ENCODE results near the gene ALS2CL. TPM values are rescaled to one million over a fixed set of nuclear protein-coding genes. Genes with fewer than 3 reads are reported as not detected.

The ALS2CL gene
- total RNA-seq, 4 donors from 2014 or later, result 86.5 to 175 (median 105) TPM

DNA sequence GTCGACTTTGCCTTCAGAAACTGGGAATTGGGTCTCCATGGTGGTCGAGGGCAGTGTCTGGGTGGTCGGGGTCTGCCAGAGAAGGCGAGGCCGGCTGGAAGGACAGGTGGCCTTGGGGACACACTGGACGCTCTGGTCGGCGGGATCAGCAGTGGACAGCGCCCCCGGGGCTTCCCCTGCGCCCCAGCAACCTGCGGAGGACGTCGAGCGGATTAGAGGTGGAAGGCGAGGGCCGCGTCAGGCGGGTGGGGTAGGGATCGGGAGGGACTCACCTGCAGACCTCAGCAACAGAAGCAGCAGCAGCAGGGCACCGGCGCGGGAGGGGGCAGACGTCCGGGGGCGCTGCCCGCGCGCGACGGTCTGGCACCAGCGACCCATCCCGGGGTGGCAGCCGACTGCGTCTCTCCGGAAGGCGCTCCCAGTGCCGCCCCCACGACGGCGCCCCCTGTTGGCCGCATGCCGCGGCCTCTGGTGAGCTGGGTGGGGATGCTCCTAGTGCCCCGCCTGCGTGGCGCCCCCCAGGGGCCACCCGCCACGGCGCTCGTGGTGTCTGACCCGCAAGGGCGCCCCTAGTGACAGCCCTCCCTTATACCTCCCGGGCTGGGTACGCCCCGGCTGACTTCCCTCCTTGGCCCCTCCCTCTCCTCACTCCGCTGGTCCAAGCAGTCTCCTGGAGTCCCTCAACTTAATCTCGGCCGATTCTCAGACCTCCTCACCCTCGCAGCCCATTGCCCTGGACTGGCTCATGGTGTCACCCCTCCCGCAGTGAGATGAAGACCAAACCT, 24.2 kb upstream of the ALS2CL start, which contains the start of gene PRSS50:
TSS of gene PRSS50 (minus strand) at position 423 of the 785 bp plus-strand sequence. CDS start at position 378, 45 bp downstream.
- peak in 1 of 2 donors; percentile 82 for DNase-seq (ENCODE audit: low spot score in 2 of 2)
- TF ChIP-seq, protein P1, sequence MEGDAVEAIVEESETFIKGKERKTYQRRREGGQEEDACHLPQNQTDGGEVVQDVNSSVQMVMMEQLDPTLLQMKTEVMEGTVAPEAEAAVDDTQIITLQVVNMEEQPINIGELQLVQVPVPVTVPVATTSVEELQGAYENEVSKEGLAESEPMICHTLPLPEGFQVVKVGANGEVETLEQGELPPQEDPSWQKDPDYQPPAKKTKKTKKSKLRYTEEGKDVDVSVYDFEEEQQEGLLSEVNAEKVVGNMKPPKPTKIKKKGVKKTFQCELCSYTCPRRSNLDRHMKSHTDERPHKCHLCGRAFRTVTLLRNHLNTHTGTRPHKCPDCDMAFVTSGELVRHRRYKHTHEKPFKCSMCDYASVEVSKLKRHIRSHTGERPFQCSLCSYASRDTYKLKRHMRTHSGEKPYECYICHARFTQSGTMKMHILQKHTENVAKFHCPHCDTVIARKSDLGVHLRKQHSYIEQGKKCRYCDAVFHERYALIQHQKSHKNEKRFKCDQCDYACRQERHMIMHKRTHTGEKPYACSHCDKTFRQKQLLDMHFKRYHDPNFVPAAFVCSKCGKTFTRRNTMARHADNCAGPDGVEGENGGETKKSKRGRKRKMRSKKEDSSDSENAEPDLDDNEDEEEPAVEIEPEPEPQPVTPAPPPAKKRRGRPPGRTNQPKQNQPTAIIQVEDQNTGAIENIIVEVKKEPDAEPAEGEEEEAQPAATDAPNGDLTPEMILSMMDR (IDR thresholded peaks at IDR 0.05), result no peak
- no peak for TF ChIP-seq POLR2A (IDR thresholded peaks at IDR 0.05)
- H3K4me3 ChIP-seq (ENCODE audit: low read depth, poor library complexity, severe bottlenecking), result no peak within 1 kb of the TSS
- intact Hi-C loops (cut with DNase I; ENCODE audit: low total_unique reads), result no loop called here
- 41 to 61% methylated on average over 53 to 56 of the region's 61 CpGs for WGBS, 2 donors

DNA sequence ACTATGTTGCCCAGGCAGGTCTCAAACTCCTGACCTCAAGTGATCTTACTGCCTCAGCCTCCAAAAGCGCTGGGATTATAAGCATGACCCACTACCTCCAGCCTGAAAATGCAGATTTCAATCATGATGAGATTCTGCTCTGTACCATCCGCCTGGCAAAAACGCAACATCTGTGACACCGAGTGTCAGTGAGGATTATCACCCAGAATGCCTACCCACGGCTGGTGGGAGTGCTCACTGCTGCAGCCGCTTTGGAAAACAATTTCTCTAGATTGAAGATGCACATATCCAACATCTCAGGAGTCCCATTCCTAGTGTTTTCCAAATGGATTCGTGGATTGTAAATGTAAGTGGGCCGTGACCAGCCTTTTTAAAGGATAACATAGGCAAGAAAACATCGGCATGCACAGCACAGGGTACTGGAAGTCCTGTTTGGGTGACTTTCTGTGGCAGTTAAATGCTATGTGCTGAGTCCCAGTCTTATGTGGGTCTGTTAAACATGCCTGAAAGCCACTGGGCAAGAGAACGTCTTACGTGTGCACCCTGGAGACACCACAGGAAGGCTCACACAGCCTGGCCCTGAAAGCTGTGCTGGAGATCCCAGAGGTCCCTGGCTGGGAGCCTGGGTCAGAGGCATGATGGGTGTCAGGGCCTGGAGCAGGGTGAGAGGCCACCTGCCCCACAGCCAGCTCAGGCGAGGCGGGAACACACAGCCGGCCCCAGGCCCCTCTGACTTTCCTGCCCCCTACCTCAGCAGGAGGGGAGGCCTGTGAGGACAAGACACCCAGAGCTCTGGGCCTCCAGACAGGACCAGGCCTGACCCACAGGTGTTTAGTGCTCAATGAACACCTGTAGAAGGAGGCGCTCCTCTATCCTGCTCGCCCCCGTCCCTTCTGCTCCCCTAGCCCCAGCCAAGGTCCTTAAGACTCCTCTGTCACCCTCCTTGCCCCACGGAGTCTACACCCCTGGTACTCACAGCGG, 23.3 kb upstream of the ALS2CL start:
- intact Hi-C loops (cut with DNase I; ENCODE audit: low total_unique reads), result no loop called here
- 91 to 92% methylated on average over 17 to 19 of the region's 19 CpGs for WGBS, 2 donors
- TF ChIP-seq, protein P1 (IDR thresholded peaks at IDR 0.05), result no peak
- no peak for TF ChIP-seq POLR2A (IDR thresholded peaks at IDR 0.05)
- no peak overlapping the region for H3K4me3 ChIP-seq (ENCODE audit: low read depth, poor library complexity, severe bottlenecking)
- DNase-seq (ENCODE audit: low spot score in 2 of 2), result peak; percentile 8 to 73

DNA sequence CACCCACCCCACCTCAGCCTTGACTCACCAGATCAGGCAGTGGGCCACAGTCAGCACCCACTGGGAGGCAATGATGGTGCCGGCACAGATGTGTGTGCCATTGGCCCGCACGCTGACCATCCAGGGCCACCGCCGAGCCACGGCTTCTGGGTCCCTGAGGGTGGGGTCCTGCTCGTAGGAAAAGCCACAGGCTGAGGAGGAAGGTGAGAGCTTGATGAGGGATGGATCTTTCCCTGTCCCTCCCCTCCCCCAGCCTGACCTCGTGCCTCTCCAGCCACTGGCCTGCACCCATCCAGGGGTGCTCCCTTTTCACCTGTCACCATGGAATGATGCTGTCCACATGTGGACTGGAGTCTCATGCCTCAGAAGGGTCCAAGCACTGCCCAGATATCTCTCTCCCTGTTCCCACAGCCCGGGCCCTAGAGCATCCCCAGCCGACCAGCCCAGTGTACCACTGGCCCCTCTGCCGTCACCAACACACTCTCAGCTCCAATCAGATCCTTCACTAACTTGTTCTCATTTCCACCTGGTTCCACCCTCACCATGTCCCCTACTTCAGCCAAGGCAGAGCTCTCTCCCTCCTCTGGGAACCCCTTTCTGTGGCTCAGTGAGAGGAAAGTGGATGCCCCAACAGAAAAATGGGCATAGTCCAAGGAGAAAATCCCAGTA, 22.2 kb upstream of the ALS2CL start:
- no peak overlapping the region for H3K4me3 ChIP-seq (ENCODE audit: low read depth, poor library complexity, severe bottlenecking)
- DNase-seq (ENCODE audit: low spot score in 2 of 2), result peak in 1 of 2 donors; percentile 62
- TF ChIP-seq POLR2A (IDR thresholded peaks at IDR 0.05), result no peak
- TF ChIP-seq, protein P1 (IDR thresholded peaks at IDR 0.05), result no peak
- WGBS, 2 donors, result 92 to 95% methylated on average over 10 to 11 of the region's 11 CpGs
- intact Hi-C loops (cut with DNase I; ENCODE audit: low total_unique reads), result no loop called here

DNA sequence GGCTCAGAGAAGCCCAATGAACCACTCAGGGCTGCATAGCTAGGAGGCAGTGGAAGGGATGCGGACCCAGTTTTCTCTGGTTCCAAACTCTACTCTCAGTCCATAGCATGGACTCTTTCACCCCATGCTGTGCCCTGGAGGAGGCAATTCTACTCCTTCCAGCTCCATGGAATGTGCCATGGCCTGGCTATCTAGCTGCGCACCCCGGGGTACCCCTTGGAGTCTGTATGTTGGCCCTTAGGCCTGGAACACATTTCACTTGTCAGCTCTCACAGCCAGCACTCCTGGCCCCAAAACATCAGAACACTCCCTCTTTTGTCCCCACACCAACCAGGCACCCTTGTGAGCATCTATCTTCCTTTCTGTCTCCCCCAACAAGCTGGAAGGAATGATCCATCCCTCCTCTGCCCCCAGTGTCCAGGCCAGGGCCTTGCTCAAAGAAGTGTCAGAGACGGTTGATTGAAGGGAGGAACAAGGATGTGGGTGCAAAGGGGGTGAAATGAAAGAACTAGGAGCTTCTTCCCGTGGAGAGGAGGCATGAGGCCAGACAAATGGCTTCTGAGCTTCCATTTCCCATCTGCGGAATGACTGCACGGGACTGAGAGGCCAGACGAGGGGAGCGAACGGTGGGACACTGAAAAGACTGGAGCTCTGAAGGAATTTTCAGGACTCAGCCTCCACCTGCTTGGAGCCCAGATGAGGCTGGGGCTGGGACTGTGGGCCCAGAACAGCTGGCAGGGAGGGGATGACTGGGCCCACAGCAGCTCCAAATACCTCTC, 21.4 kb upstream of the ALS2CL start:
- H3K4me3 ChIP-seq (ENCODE audit: low read depth, poor library complexity, severe bottlenecking), result no peak overlapping the region
- 90 to 93% methylated on average over 10 of the region's 10 CpGs for WGBS, 2 donors
- TF ChIP-seq, protein P1 (IDR thresholded peaks at IDR 0.05), result no peak
- no peak for TF ChIP-seq POLR2A (IDR thresholded peaks at IDR 0.05)
- intact Hi-C loops (cut with DNase I; ENCODE audit: low total_unique reads), result no loop called here
- peak in 1 of 2 donors; percentile 74 for DNase-seq (ENCODE audit: low spot score in 2 of 2)
